C4-2B (cell line): Measurements from ENCODE around the gene PLAC9.

ENCODE experiments used
- H3K27ac ChIP-seq: fragments of 450-650 bp; 2 replicates; pipeline ENCODE4 v1.5.1; 2017
- ZFX ChIP-seq: fragments of 450-650 bp; IDR thresholded peaks from 2 replicates; pipeline ENCODE4 v1.6.1; 2017
- TF ChIP-seq, protein P1 (sequence below): fragments of 450-650 bp; conservative IDR thresholded peaks from 2 replicates; pipeline ENCODE4 v1.5.1; 2017; ENCODE audit warnings: mild to moderate bottlenecking

The PLAC9 gene

DNA sequence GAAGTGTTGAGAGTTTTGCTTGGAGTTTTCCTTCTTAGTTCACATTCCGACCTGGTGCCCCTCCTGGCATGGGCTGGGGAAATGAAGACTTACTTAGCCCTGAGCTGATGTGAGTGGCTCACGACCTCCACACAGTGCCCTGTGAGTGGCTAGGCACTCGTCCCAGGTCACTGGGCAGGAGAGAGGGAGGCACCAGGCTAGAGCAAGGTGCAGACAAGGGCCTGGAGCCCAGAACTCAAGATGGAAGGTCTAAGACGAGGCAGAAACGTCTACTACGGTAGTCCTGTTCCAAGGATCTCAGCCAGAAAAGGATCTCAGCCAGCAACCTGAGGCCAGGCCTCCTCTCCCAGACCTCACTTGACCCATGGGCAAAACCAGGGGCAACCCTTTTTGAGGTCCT lies 50.5 kb downstream of the PLAC9 start:
- TF ChIP-seq, protein P1, sequence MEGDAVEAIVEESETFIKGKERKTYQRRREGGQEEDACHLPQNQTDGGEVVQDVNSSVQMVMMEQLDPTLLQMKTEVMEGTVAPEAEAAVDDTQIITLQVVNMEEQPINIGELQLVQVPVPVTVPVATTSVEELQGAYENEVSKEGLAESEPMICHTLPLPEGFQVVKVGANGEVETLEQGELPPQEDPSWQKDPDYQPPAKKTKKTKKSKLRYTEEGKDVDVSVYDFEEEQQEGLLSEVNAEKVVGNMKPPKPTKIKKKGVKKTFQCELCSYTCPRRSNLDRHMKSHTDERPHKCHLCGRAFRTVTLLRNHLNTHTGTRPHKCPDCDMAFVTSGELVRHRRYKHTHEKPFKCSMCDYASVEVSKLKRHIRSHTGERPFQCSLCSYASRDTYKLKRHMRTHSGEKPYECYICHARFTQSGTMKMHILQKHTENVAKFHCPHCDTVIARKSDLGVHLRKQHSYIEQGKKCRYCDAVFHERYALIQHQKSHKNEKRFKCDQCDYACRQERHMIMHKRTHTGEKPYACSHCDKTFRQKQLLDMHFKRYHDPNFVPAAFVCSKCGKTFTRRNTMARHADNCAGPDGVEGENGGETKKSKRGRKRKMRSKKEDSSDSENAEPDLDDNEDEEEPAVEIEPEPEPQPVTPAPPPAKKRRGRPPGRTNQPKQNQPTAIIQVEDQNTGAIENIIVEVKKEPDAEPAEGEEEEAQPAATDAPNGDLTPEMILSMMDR, result no peak
- TF ChIP-seq ZFX, result no peak
- H3K27ac ChIP-seq, result no peak overlapping the region

DNA sequence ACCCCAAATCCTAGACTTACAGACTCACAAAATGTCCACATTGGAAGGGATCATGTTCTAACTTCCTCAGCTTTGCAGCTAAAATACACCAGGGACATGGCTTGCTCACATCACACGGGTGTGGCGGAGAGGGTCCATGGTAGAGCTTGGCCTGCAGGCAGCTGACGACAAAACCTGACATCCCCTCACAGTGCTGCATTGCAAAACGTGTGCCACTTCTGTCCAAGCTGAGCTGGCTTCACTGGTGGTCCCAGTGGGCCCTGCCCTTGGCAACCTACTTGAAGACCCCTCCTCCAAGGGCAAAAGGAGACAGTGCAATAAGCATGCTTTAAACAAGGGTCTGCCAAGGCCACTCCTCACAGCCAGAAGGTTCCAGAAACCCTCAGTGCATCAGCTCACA lies 50.9 kb downstream of the PLAC9 start:
- TF ChIP-seq, protein P1, result no peak
- TF ChIP-seq ZFX, result no peak
- H3K27ac ChIP-seq, result no peak overlapping the region

DNA sequence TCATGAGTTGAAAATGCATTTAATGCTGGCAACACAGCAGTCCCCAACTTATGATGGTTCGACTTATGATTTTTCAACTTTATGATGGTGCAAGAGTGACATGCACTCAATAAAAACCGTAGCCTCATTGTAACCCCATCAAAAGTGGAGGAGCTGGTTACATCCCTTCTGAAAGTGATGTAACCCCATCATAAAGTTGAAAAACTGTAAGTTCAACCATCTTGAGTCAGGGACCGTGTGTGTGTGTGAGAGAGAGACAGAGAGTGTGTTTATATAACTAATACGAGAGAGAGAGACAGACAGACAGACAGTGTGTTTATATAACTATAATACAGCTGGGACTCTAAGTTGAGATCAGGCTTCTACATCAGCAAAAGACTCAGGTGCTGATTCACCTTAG lies 51.8 kb downstream of the PLAC9 start:
- no peak overlapping the region for H3K27ac ChIP-seq
- no peak for TF ChIP-seq ZFX

DNA sequence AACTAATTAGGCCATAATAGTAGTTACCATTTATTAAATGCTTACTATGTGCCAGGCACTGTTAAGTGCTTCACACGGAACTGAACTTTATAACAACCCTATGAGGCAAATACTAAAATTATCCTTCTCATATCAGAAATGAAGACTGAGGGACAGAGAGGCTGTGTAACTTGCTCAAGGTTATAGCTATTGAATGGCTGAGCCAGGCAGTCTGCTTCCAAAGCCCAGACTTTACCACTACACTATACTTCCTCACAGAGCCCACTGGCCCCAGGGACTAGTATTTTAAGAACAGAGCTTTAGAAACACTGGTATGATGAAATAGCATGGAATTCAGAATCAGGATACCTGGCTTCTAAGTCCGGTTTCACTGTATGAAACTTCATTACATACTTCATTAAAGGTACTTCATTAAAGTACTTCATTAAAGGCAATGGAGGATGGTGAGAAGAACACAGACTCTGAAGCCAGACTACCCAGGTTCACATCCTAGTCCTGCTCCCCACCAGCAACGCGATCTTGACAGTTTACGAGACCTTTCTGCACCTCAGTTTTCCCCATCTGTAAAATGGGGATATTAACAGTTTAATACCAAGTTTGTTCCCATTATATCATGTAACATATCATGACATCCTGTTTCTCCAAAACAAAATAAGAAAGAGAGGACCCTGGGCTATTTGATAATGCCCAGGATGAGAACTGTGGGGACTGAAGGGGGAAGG lies 53.2 kb downstream of the PLAC9 start:
- no peak overlapping the region for H3K27ac ChIP-seq
- TF ChIP-seq ZFX, result no peak
- TF ChIP-seq, protein P1, result no peak

DNA sequence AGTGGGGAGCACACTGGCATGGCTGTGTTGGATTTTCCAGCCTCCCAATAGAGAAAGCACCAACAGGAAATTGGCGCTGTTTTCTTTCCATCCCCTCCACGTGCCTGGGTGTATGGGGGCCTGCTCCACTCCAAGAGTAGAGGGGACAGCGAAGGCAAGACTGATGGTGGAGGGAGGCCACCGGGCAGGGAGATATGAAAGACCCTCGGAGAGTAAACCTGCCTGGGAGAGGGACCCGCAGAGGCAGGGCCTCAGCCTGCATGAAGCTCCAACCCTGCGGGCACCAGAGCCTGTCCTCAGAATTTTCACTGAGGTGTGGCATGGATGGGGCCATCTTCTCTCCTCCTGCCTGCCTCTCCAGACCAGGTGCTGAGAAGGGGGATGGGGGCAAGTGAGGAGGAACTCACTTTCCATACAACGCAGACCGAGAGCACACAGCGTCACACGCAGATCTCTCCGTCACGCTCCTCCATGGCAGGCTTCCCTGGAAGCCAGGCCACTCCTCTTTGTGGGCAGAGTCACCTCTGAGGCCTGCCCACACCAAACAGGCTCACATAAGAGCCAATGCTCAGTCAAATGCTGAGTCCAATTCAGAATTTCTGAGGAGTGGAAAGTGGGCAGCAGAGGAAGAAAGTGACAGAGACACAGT lies 54.0 kb downstream of the PLAC9 start:
- no peak overlapping the region for H3K27ac ChIP-seq
- no peak for TF ChIP-seq ZFX
- TF ChIP-seq, protein P1, result no peak

DNA sequence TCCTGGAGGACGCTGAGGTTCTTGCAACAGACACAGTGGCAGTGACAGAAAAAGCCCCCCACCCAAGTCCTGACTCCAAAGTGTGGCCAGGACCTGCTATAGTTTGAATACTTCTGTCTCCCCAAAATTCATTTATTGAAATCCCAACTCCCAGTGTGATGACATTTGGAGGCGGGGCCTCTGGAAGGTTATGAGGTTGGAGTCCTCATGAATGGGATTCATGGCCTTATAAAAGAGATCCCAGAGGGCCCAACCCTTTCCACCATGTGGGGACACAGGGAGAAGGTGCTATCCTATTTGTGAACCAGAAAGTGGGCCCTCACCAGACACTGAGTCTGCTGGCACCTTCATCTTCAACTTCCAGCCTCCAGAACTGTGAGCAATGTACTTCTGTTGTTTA lies 54.5 kb downstream of the PLAC9 start:
- TF ChIP-seq, protein P1, result no peak
- TF ChIP-seq ZFX, result no peak

DNA sequence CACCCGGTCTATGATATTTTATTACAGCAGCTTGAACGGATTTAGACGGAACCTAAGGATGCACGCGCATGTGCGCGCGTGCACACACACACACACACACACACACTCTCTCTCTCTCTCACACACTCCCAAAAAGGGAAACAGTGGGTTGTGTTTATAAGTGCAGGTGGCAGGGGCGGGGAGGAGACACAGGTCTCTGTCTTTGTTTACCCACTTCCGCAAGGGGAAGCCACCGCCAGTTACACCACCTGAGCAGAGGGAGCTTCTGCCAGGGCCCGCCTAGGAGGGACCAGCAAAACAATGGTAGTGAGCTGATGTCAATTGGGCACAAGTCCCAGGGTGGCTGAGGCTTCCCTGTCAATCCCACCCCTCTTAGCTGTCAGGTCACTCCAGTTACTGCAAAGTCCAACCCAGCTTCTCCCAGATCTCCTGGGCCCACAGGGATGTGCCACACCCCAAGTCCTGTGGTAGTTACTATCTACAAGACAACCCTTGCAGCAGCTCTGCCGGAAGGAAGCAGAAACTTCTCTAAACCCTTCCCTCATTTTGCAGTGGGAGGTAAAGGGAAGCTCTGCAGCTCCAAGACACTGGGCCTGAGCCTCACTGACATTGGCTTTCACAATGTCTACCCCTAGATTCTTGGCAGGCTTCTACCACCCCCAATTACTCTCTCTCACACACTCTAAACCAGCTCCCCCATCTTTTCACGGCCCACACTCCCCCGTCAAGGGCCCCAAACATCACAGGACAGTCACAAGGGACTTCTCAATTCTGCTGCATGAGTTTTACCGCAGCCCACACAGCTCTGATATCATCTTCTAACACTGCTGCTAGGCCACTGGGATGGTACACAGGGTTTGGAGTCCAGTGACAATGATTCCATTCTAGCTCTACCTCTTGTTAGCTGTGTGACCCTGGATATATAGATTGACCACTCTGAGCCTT lies 55.2 kb downstream of the PLAC9 start:
- no peak overlapping the region for H3K27ac ChIP-seq
- TF ChIP-seq ZFX, result no peak
- TF ChIP-seq, protein P1, result no peak

More for the DNA sequence above, 54.5 kb downstream of the PLAC9 start:
- H3K27ac ChIP-seq, result no peak overlapping the region
